IMR-90 (cell line): Measurements from ENCODE around the gene ATF1. TPM values are rescaled to one million over a fixed set of nuclear protein-coding genes. Genes with fewer than 3 reads are reported as not detected.

Experiments
- ATAC-seq: fragments of 200-7000 bp; cut with Tn5 transposase; 2 replicates; pipeline ENCODE4 v1.9.1; 2020; ENCODE audit warnings: low read depth, mild to moderate bottlenecking, moderate library complexity
- BruUV-seq: library from RNA; stranded (reverse); fragments of 400-500 nt; replicated peaks from 2 replicates; lab custom pipeline; 2021; lab: Mats Ljungman, UMichigan
- CTCF ChIA-PET: fragments of 300-600 bp; formaldehyde crosslinking; extraction: SDS; loops from one replicate; lab custom pipeline; 2021; ENCODE audit warnings: antibody characterized with exemption; lab: Yijun Ruan, JAX
- POLR2A ChIA-PET: fragments of 300-600 bp; sonication (Branson Sonifier 250); formaldehyde crosslinking; loops from one replicate; lab custom pipeline; 2022; ENCODE audit warnings: antibody characterized with exemption; ENCODE audit not compliant: unreplicated experiment; lab: Charles Lee
- DNase-seq: peaks from one replicate; pipeline ENCODE4 v3.0.0; 2013
- H2AFZ ChIP-seq: replicated peaks from 2 replicates; pipeline ENCODE3; 2013; ENCODE audit warnings: low read length, mild to moderate bottlenecking; ENCODE audit not compliant: poor library complexity
- H2AK5ac ChIP-seq: 2 replicates; pipeline ENCODE4 v1.6.1; 2013; ENCODE audit warnings: low read depth, low read length, inconsistent platforms
- H2AK9ac ChIP-seq: replicated peaks from 2 replicates; pipeline ENCODE3; 2013; ENCODE audit warnings: mild to moderate bottlenecking, low read depth, low read length, moderate library complexity; ENCODE audit not compliant: poor library complexity
- H2BK120ac ChIP-seq: 2 replicates; pipeline ENCODE4 v1.6.1; 2013; ENCODE audit warnings: low read depth, low read length, inconsistent platforms
- H2BK15ac ChIP-seq: 3 replicates; pipeline ENCODE4 v1.6.1; 2013; ENCODE audit warnings: low read depth, low read length, inconsistent platforms
- H2BK20ac ChIP-seq: 2 replicates; pipeline ENCODE4 v1.6.1; 2013; ENCODE audit warnings: low read depth, mild to moderate bottlenecking, inconsistent platforms, low read length, moderate library complexity
- H2BK5ac ChIP-seq: 2 replicates; pipeline ENCODE4 v1.6.1; 2013; ENCODE audit warnings: mild to moderate bottlenecking, low read depth, low read length, inconsistent platforms; ENCODE audit not compliant: poor library complexity, severe bottlenecking
- H3K14ac ChIP-seq: replicated peaks from 2 replicates; pipeline ENCODE4 v1.6.1; 2013; ENCODE audit warnings: low read depth, low read length, inconsistent platforms
- H3K18ac ChIP-seq: 2 replicates; pipeline ENCODE4 v1.6.1; 2013; ENCODE audit warnings: low read depth, low read length, control low read depth
- H3K23ac ChIP-seq: 2 replicates; pipeline ENCODE4 v1.6.1; 2013; ENCODE audit warnings: low read depth, low read length, inconsistent platforms
- H3K27ac ChIP-seq: 2 replicates; pipeline ENCODE4 v1.5.1; 2013; ENCODE audit warnings: mild to moderate bottlenecking, control low read depth, low read length; ENCODE audit not compliant: insufficient read depth
- H3K27me3 ChIP-seq: 2 replicates; pipeline ENCODE4 v1.6.1; 2013; ENCODE audit warnings: low read length; ENCODE audit not compliant: control insufficient read depth, insufficient read depth
- H3K36me3 ChIP-seq: 2 replicates; pipeline ENCODE4 v1.6.1; 2013; ENCODE audit warnings: low read length, mixed read lengths; ENCODE audit not compliant: control insufficient read depth, insufficient read depth
- H3K4ac ChIP-seq: 2 replicates; pipeline ENCODE4 v1.6.1; 2013; ENCODE audit warnings: low read depth, low read length, inconsistent platforms
- H3K4me1 ChIP-seq: 2 replicates; pipeline ENCODE4 v1.6.1; 2013; ENCODE audit warnings: low read length, mixed read lengths; ENCODE audit not compliant: control insufficient read depth, insufficient read depth
- H3K4me2 ChIP-seq: 2 replicates; pipeline ENCODE4 v1.6.1; 2013; ENCODE audit warnings: low read depth, mild to moderate bottlenecking, control low read depth, low read length, moderate library complexity
- H3K4me3 ChIP-seq: 2 replicates; pipeline ENCODE4 v1.5.1; 2013; ENCODE audit warnings: low read depth, mild to moderate bottlenecking, control low read depth, low read length, moderate library complexity; ENCODE audit not compliant: insufficient read depth
- H3K56ac ChIP-seq: 2 replicates; pipeline ENCODE4 v1.6.1; 2013; ENCODE audit warnings: low read length, inconsistent platforms; ENCODE audit not compliant: insufficient read depth; ENCODE audit errors: extremely low read depth
- H3K79me1 ChIP-seq, 2 experiments: 2 replicates each; pipeline ENCODE4 v1.6.1; 2013; ENCODE audit warnings: low read length in 2 of 2, inconsistent platforms in 1 of 2, low read depth in 1 of 2
- H3K9ac ChIP-seq: 2 replicates; pipeline ENCODE4 v1.6.1; 2013; ENCODE audit warnings: low read depth, low read length, control low read depth
- H3K9me1 ChIP-seq: 2 replicates; pipeline ENCODE4 v1.6.1; 2013; ENCODE audit warnings: low read length, inconsistent platforms; ENCODE audit not compliant: insufficient read depth
- H3K9me3 ChIP-seq: 2 replicates; pipeline ENCODE4 v1.6.1; 2013; ENCODE audit warnings: low read length; ENCODE audit not compliant: control insufficient read depth, insufficient read depth
- H4K20me1 ChIP-seq: 2 replicates; pipeline ENCODE4 v1.6.1; 2013; ENCODE audit warnings: low read length, inconsistent platforms; ENCODE audit not compliant: insufficient read depth
- H4K5ac ChIP-seq: 2 replicates; pipeline ENCODE4 v1.6.1; 2013; ENCODE audit warnings: mild to moderate bottlenecking, low read depth, low read length, control low read depth
- H4K8ac ChIP-seq, 2 experiments: 2 replicates each; pipeline ENCODE4 v1.6.1; 2013; ENCODE audit warnings: low read depth in 2 of 2, low read length in 2 of 2, control low read depth in 1 of 2, inconsistent platforms in 1 of 2
- H4K91ac ChIP-seq: 2 replicates; pipeline ENCODE4 v1.6.1; 2013; ENCODE audit warnings: low read depth, low read length, inconsistent platforms; ENCODE audit not compliant: insufficient read depth
- BHLHE40 ChIP-seq: fragments of 150-350 bp; IDR thresholded peaks from 2 replicates; pipeline ENCODE4 v1.6.1; 2016; ENCODE audit warnings: mild to moderate bottlenecking, low read depth, low read length
- CEBPB ChIP-seq: IDR thresholded peaks from 2 replicates; pipeline ENCODE4 v1.6.1; 2012; ENCODE audit warnings: low read depth, low read length, improper control_type of control experiment
- CHD1 ChIP-seq: IDR thresholded peaks from 2 replicates; pipeline ENCODE4 v1.6.1; 2012; ENCODE audit warnings: low read depth, low read length, improper control_type of control experiment
- ELK1 ChIP-seq: fragments of 150-350 bp; IDR thresholded peaks from 2 replicates; pipeline ENCODE4 v1.6.1; 2016; ENCODE audit warnings: low read depth, mild to moderate bottlenecking, low read length, moderate library complexity, borderline replicate concordance
- FOS ChIP-seq: fragments of 150-350 bp; IDR thresholded peaks from 2 replicates; pipeline ENCODE4 v1.6.1; 2016; ENCODE audit warnings: low read depth, low read length
- MAFK ChIP-seq: IDR thresholded peaks from 2 replicates; pipeline ENCODE4 v1.6.1; 2012; ENCODE audit warnings: low read depth, low read length, improper control_type of control experiment
- MXI1 ChIP-seq: IDR thresholded peaks from 2 replicates; pipeline ENCODE4 v1.6.1; 2012; ENCODE audit warnings: low read depth, mild to moderate bottlenecking, low read length, moderate library complexity, borderline replicate concordance
- NFE2L2 ChIP-seq: fragments of 150-350 bp; IDR thresholded peaks from 2 replicates; pipeline ENCODE4 v1.6.1; 2016; ENCODE audit warnings: low read depth, mild to moderate bottlenecking, low read length
- POLR2A ChIP-seq: IDR thresholded peaks from 2 replicates; pipeline ENCODE4 v1.6.1; 2012; ENCODE audit warnings: mild to moderate bottlenecking, low read depth, low read length
- RFX5 ChIP-seq: IDR thresholded peaks from 2 replicates; pipeline ENCODE4 v1.8.0; 2012; ENCODE audit warnings: low read depth, mild to moderate bottlenecking, low read length, moderate library complexity
- SMC3 ChIP-seq: fragments of 150-350 bp; IDR thresholded peaks from 2 replicates; pipeline ENCODE4 v1.6.1; 2016; ENCODE audit warnings: low read depth, mild to moderate bottlenecking, antibody characterized with exemption, low read length, moderate library complexity
- WGBS, 2 experiments: methylation state at CpG; one replicate each; pipeline versions ENCODE4 v1.1.5 to v1.1.7; 2013; ENCODE audit warnings: missing lambda C conversion rate in 2 of 2; ENCODE audit not compliant: insufficient read length in 1 of 2; ENCODE audit errors: extremely low coverage in 2 of 2; 5-methylcytosine and 5-hydroxymethylcytosine counted together
- dilution Hi-C: fragments of 300-500 bp; cut with HindIII; formaldehyde crosslinking; loops from one replicate; pipeline ENCODE4 v1.14.3; 2018; ENCODE audit warnings: low sequenced_read_pairs; ENCODE audit not compliant: unreplicated experiment
- in situ Hi-C: fragments of 300-500 bp; cut with MboI; formaldehyde crosslinking; loops from 3 replicates; pipeline ENCODE4 v1.14.3; 2019; ENCODE audit warnings: low sequenced_read_pairs, inconsistent platforms, mixed read lengths
- intact Hi-C: fragments of 100-400 bp; cut with micrococcal nuclease; formaldehyde crosslinking; loops from 2 replicates; pipeline ENCODE4 v1.10.0; 2022
- polyA plus RNA-seq, 3 experiments: library from polyadenylated mRNA; depleted of rRNA; stranded (reverse); fragments of >200 nt; gene quantifications; 2 replicates each; pipeline ENCODE4 v1.2.3, GENCODE V29; 2012; ENCODE audit warnings: low replicate concordance in 1 of 3
- total RNA-seq: library from RNA; depleted of rRNA; stranded (reverse); fragments of >200 nt; gene quantifications from 2 replicates; pipeline ENCODE4 v1.2.3, GENCODE V29; 2012
- TF ChIP-seq, protein P1 (sequence below): fragments of 150-350 bp; IDR thresholded peaks from 2 replicates; pipeline ENCODE4 v1.6.1; 2017; ENCODE audit warnings: mild to moderate bottlenecking, antibody characterized with exemption, low read length, low read depth
- TF ChIP-seq, protein P2 (sequence below): conservative IDR thresholded peaks from 2 replicates; pipeline ENCODE4 v1.5.1; 2012; ENCODE audit warnings: mild to moderate bottlenecking, low read depth, low read length, improper control_type of control experiment

ATF1 gene
- total and polyA plus RNA-seq, 2 of the 4 experiments (the other 2 are of a cell fraction): 20.6 to 24.0 TPM

DNA sequence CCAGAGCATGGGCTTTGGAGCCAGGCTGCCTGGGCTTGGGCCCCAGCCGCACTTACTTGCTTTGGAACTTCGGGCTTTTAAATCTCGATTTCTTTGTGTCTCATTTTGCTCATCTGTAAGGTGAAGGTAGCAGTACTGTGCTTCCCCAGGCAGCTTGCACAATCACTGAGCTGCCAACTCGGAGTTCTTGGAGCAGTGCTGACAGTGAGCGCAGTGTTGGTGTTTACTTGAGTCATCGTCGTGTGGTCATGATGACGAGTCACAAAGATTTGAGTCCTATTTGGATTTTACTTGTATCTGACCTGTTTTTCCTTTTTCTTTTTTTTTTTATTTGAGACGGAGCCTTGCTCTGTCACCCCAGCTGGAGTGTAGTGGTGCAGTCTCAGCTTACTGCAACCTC is 31.3 kb upstream of the ATF1 start:
- intact Hi-C loops: no loop called here
- in situ Hi-C loops: no loop called here
- no peak overlapping the region for H3K56ac ChIP-seq
- H2BK120ac ChIP-seq: no peak overlapping the region
- H3K36me3 ChIP-seq: peaks cover 27% of the 10 kb centered on the region
- TF ChIP-seq BHLHE40 (peak; percentile 58), ELK1 (no peak), NFE2L2 (peak; percentile 82), SMC3 (no peak), POLR2A (no peak), RFX5 (no peak), CEBPB (peak; percentile 100), FOS (peak; percentile 80), MAFK (peak; percentile 50), CHD1 (no peak), MXI1 (no peak)
- TF ChIP-seq, protein P1, sequence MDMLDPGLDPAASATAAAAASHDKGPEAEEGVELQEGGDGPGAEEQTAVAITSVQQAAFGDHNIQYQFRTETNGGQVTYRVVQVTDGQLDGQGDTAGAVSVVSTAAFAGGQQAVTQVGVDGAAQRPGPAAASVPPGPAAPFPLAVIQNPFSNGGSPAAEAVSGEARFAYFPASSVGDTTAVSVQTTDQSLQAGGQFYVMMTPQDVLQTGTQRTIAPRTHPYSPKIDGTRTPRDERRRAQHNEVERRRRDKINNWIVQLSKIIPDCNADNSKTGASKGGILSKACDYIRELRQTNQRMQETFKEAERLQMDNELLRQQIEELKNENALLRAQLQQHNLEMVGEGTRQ: no peak
- TF ChIP-seq, protein P2, sequence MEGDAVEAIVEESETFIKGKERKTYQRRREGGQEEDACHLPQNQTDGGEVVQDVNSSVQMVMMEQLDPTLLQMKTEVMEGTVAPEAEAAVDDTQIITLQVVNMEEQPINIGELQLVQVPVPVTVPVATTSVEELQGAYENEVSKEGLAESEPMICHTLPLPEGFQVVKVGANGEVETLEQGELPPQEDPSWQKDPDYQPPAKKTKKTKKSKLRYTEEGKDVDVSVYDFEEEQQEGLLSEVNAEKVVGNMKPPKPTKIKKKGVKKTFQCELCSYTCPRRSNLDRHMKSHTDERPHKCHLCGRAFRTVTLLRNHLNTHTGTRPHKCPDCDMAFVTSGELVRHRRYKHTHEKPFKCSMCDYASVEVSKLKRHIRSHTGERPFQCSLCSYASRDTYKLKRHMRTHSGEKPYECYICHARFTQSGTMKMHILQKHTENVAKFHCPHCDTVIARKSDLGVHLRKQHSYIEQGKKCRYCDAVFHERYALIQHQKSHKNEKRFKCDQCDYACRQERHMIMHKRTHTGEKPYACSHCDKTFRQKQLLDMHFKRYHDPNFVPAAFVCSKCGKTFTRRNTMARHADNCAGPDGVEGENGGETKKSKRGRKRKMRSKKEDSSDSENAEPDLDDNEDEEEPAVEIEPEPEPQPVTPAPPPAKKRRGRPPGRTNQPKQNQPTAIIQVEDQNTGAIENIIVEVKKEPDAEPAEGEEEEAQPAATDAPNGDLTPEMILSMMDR: no peak
- H4K8ac ChIP-seq: no peak overlapping the region; a peak in 1 of 4 replicates
- no peaks in the 10 kb centered on the region for H3K9me3 ChIP-seq
- H3K14ac ChIP-seq: no peak overlapping the region
- H2AK5ac ChIP-seq: no peak overlapping the region
- ATAC-seq: peak; percentile 96
- no peak overlapping the region for H3K9ac ChIP-seq
- H3K23ac ChIP-seq: no peak overlapping the region
- H2BK20ac ChIP-seq: no peak overlapping the region; the same call in 1 of the 2 replicates
- H2BK5ac ChIP-seq: no peak overlapping the region
- H2AK9ac ChIP-seq: no peak overlapping the region
- no peaks in the 10 kb centered on the region for H3K27me3 ChIP-seq
- H3K4me2 ChIP-seq: no peak overlapping the region
- no peak overlapping the region for H2AFZ ChIP-seq
- BruUV-seq: no TSS peak
- H3K18ac ChIP-seq: no peak overlapping the region
- DNase-seq: peak; percentile 97
- peaks cover 6% of the 10 kb centered on the region for H3K4me1 ChIP-seq
- dilution Hi-C loops: no loop called here
- POLR2A ChIA-PET: no interaction called here
- no peak overlapping the region for H3K4ac ChIP-seq
- H3K9me1 ChIP-seq: no peaks in the 10 kb centered on the region
- H2BK15ac ChIP-seq: no peak overlapping the region
- H4K20me1 ChIP-seq: no peaks in the 10 kb centered on the region
- H3K79me1 ChIP-seq: 0 out of 4 replicates have a peak, but pooled peaks cover 0 to 3% of the 10 kb centered on the region in 2 experiments
- CTCF ChIA-PET: interaction anchor here (0.5 kb wide), 1 partner anchor 265 kb away, joined by 3 read pairs; no protein-coding TSS in a partner anchor
- H3K4me3 ChIP-seq: no peak overlapping the region
- no peak overlapping the region for H3K27ac ChIP-seq
- H4K5ac ChIP-seq: no peak overlapping the region
- no peak overlapping the region for H4K91ac ChIP-seq
- WGBS, 2 experiments: 0% methylated on average over 1 of the region's 9 CpGs; no CpG with 5 or more reads in 1 of the 2 experiments
